HL-60 (cell line): ENCODE data around the gene YTHDF2.

Source experiments
- DNase-seq, 2 experiments: peaks; one replicate each; pipeline ENCODE4 v3.0.0-alpha.2; 2010 to 2020; ENCODE audit warnings: low read depth in 1 of 2, low spot score in 1 of 2
- H3K27ac ChIP-seq: fragments of 250-450 bp; sonication (Bioruptor Pico); replicated peaks from 2 replicates; pipeline ENCODE4 v1.5.1; 2020; ENCODE audit warnings: mild to moderate bottlenecking, moderate library complexity
- H3K27me3 ChIP-seq: fragments of 250-450 bp; sonication (Bioruptor Pico); 2 replicates; pipeline ENCODE4 v1.5.1; 2021; ENCODE audit warnings: mild to moderate bottlenecking, moderate library complexity; ENCODE audit not compliant: insufficient read depth, poor library complexity, severe bottlenecking
- H3K4me3 ChIP-seq: replicated peaks from 2 replicates; pipeline ENCODE4 v1.5.1; 2011; ENCODE audit warnings: mild to moderate bottlenecking, control low read depth, low read length; ENCODE audit not compliant: insufficient read depth
- GABPA ChIP-seq: IDR thresholded peaks from 2 replicates; pipeline ENCODE4 v1.6.1; 2012; ENCODE audit warnings: low read depth
- POLR2AphosphoS5 ChIP-seq: IDR thresholded peaks from 2 replicates; pipeline ENCODE4 v1.6.1; 2012; ENCODE audit warnings: low read depth
- REST ChIP-seq: IDR thresholded peaks from 2 replicates; pipeline ENCODE4 v1.6.1; 2012; ENCODE audit warnings: low read depth; ENCODE audit not compliant: insufficient replicate concordance
- SPI1 ChIP-seq: IDR thresholded peaks from 2 replicates; pipeline ENCODE4 v1.6.1; 2012; ENCODE audit warnings: low read depth, mild to moderate bottlenecking, borderline replicate concordance
- TF ChIP-seq, protein P1 (sequence below): IDR thresholded peaks from one replicate; pipeline ENCODE4 v1.5.1; 2011; ENCODE audit warnings: low read length, control low read depth, inconsistent platforms; ENCODE audit not compliant: insufficient read depth

Gene YTHDF2

GRCh38 chr1:28759257-28759656, 22.5 kb downstream of the YTHDF2 start:
- no peak for DNase-seq
- Histone ChIP-seq H3K27ac (no peak overlapping the region), H3K27me3 (no peaks in the 10 kb centered on the region), H3K4me3 (no peak overlapping the region)
- TF ChIP-seq, protein P1, sequence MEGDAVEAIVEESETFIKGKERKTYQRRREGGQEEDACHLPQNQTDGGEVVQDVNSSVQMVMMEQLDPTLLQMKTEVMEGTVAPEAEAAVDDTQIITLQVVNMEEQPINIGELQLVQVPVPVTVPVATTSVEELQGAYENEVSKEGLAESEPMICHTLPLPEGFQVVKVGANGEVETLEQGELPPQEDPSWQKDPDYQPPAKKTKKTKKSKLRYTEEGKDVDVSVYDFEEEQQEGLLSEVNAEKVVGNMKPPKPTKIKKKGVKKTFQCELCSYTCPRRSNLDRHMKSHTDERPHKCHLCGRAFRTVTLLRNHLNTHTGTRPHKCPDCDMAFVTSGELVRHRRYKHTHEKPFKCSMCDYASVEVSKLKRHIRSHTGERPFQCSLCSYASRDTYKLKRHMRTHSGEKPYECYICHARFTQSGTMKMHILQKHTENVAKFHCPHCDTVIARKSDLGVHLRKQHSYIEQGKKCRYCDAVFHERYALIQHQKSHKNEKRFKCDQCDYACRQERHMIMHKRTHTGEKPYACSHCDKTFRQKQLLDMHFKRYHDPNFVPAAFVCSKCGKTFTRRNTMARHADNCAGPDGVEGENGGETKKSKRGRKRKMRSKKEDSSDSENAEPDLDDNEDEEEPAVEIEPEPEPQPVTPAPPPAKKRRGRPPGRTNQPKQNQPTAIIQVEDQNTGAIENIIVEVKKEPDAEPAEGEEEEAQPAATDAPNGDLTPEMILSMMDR, result no peak
- TF ChIP-seq SPI1, result no peak
- no peak for TF ChIP-seq POLR2AphosphoS5
- no peak for TF ChIP-seq REST
- TF ChIP-seq GABPA, result no peak

DNA sequence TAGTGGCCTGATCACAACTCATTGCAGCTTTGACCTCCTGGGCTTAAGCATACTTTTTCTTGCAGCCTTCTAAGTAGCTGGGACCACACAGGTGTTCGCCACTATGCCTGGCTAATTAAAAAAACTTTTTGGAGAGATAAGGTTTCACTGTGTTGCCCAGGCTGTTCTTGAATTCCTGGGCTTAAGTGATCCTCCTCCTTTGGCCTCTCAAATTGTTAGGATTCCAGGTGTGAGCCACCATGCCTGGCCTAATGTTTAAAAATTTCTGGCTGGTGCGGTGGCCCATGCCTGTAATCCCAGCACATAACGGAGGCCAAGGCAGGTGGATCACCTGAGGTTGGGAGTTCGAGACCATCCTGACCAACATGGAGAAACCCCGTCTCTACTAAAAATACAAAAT, 24.4 kb downstream of the YTHDF2 start:
- H3K4me3 ChIP-seq, result no peak overlapping the region
- no peaks in the 10 kb centered on the region for H3K27me3 ChIP-seq
- no peak for DNase-seq
- TF ChIP-seq SPI1, result no peak
- no peak for TF ChIP-seq REST
- TF ChIP-seq, protein P1, result no peak
- TF ChIP-seq GABPA, result no peak
- TF ChIP-seq POLR2AphosphoS5, result no peak
- H3K27ac ChIP-seq, result no peak overlapping the region

DNA sequence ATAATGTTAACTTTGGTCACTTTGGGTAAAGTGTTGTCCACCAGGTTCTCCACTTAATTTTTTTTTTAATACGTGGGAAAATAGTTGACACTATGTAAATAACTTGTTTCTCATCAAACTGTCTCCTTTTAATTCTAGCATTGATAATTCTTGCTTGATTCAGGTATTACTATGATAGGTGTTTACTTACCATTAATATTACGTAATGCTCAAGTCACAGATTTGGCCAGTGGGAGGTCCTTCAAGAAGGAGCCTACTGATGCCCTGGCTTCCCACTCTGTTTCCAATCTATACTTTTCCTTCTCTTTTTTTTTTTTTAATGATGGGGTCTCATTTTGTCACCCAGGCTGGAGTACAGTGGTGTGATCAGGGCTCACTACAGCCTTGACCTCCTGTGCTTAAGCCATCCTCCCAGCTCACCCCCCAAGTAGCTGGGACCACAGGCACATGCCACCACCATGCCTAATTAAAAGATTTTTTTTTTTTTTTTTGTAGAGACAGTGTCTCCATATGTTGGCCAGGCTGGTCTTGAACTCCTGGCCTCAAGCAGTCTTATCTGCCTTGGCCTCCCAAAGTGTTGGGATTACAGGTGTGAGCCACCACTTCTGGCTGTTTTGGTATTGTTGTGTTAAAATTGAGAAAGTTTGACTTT, 29.9 kb downstream of the YTHDF2 start:
- TF ChIP-seq POLR2AphosphoS5 (no peak), SPI1 (no peak), GABPA (no peak)

DNA sequence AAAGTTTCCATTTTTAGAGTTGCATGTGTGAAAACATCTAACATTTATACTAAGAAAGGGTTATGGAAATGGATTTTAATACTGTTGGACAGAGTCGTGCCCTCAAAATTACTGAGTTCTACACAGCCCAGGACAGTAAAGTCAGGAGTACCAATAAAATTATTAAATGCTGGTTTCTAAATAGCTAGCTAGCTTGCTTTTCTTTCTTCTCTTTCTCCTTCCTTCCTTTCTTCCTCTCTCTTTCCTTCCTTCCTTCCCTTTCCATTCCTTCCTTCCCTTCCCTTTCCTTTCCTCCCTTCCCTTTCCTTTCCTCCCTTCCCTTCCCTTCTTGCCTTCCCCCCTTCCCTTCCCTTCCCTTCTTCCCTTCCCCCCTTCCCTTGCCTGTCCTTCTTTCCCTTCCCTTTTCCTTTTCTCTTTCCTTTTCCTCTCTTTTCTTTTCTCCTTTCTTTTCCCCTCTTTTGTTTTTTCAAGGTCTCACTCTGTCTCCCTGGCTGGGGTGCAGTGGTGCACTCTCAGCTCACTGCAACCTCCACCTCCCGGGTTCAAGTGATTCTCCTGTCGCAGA, 33.9 kb downstream of the YTHDF2 start:
- no peaks in the 10 kb centered on the region for H3K27me3 ChIP-seq
- no peak overlapping the region for H3K27ac ChIP-seq
- H3K4me3 ChIP-seq, result no peak overlapping the region
- TF ChIP-seq POLR2AphosphoS5 (no peak), GABPA (no peak), SPI1 (no peak), REST (no peak)
- TF ChIP-seq, protein P1, result no peak
- no peak for DNase-seq

More for the DNA sequence above, 29.9 kb downstream of the YTHDF2 start:
- no peak for DNase-seq
- Histone ChIP-seq H3K4me3 (no peak overlapping the region), H3K27me3 (no peaks in the 10 kb centered on the region), H3K27ac (no peak overlapping the region)
